Activated naive CD4-positive, alpha-beta T cell treated with anti-CD3 and anti-CD28 coated beads, Interleukin-2, amount 10 ng/mL, durations not matched to agents 7 days and 5 days (primary cell): ENCODE data around the gene FAM241B.

Experiments used
- CTCF ChIA-PET: fragments of 350-600 bp; sonication (Branson Sonifier 250); formaldehyde crosslinking; loops from one replicate; lab custom pipeline; 2021; ENCODE audit warnings: antibody characterized with exemption; lab: Charles Lee
- DNase-seq: peaks from one replicate; pipeline ENCODE4 v3.0.0-alpha.2; 2020
- H3K27ac Mint-ChIP-seq: one replicate; pipeline ENCODE4 v1.8.0; 2021; ENCODE audit warnings: mild to moderate bottlenecking, moderate library complexity, mixed read lengths
- H3K27me3 Mint-ChIP-seq: one replicate; pipeline ENCODE4 v1.8.0; 2021; ENCODE audit warnings: mild to moderate bottlenecking, mixed read lengths
- H3K36me3 Mint-ChIP-seq: one replicate; pipeline ENCODE4 v1.8.0; 2021; ENCODE audit warnings: mixed read lengths
- H3K4me1 Mint-ChIP-seq: one replicate; pipeline ENCODE4 v1.8.0; 2021; ENCODE audit warnings: mixed read lengths
- H3K4me3 Mint-ChIP-seq: one replicate; pipeline ENCODE4 v1.8.0; 2021; ENCODE audit warnings: mild to moderate bottlenecking, moderate library complexity, mixed read lengths
- H3K9me3 Mint-ChIP-seq: one replicate; pipeline ENCODE4 v1.8.0; 2021; ENCODE audit warnings: mixed read lengths

FAM241B gene

GRCh38 chr10:69676301-69676700 is 46.3 kb downstream of the FAM241B start:
- CTCF ChIA-PET, result no interaction called here

GRCh38 chr10:69677985-69678654 is 48.1 kb downstream of the FAM241B start:
- H3K4me3 Mint-ChIP-seq, result no peak overlapping the region
- CTCF ChIA-PET, result interaction anchor here (0.6 kb wide), 1 partner anchor 160 kb away, joined by 3 read pairs; no protein-coding TSS in a partner anchor
- H3K36me3 Mint-ChIP-seq, result no peaks in the 10 kb centered on the region
- DNase-seq, result no peak
- H3K27me3 Mint-ChIP-seq, result peaks cover 42% of the 10 kb centered on the region
- no peaks in the 10 kb centered on the region for H3K4me1 Mint-ChIP-seq
- H3K9me3 Mint-ChIP-seq, result no peaks in the 10 kb centered on the region
- no peak overlapping the region for H3K27ac Mint-ChIP-seq

More at GRCh38 chr10:69676301-69676700, 46.3 kb downstream of the FAM241B start:
- peaks cover 30% of the 10 kb centered on the region for H3K27me3 Mint-ChIP-seq
- no peaks in the 10 kb centered on the region for H3K4me1 Mint-ChIP-seq
- no peak overlapping the region for H3K27ac Mint-ChIP-seq
- no peak for DNase-seq
- no peak overlapping the region for H3K4me3 Mint-ChIP-seq
- no peaks in the 10 kb centered on the region for H3K9me3 Mint-ChIP-seq
- no peaks in the 10 kb centered on the region for H3K36me3 Mint-ChIP-seq

GRCh38 chr10:69679736-69680135 is 49.7 kb downstream of the FAM241B start:
- Mint-ChIP-seq H3K4me3 (no peak overlapping the region), H3K27me3 (peaks cover 42% of the 10 kb centered on the region), H3K36me3 (no peaks in the 10 kb centered on the region), H3K4me1 (no peaks in the 10 kb centered on the region), H3K9me3 (no peaks in the 10 kb centered on the region), H3K27ac (no peak overlapping the region)
- CTCF ChIA-PET, result no interaction called here
- no peak for DNase-seq

- peaks cover 42% of the 10 kb centered on the region for H3K27me3 Mint-ChIP-seq
- H3K4me3 Mint-ChIP-seq, result no peak overlapping the region
- no peak overlapping the region for H3K27ac Mint-ChIP-seq
- CTCF ChIA-PET, result no interaction called here
- H3K4me1 Mint-ChIP-seq, result no peaks in the 10 kb centered on the region
- no peaks in the 10 kb centered on the region for H3K9me3 Mint-ChIP-seq
- H3K36me3 Mint-ChIP-seq, result no peaks in the 10 kb centered on the region
- no peak for DNase-seq
Observed at GRCh38 chr10:69680610-69681009, 50.6 kb downstream of the FAM241B start.

- H3K27ac Mint-ChIP-seq, result no peak overlapping the region
- no peaks in the 10 kb centered on the region for H3K36me3 Mint-ChIP-seq
- DNase-seq, result no peak
- H3K9me3 Mint-ChIP-seq, result no peaks in the 10 kb centered on the region
- H3K4me3 Mint-ChIP-seq, result no peak overlapping the region
- H3K4me1 Mint-ChIP-seq, result no peaks in the 10 kb centered on the region
- CTCF ChIA-PET, result no interaction called here
- H3K27me3 Mint-ChIP-seq, result peaks cover 39% of the 10 kb centered on the region
Observed at GRCh38 chr10:69681436-69681835, 51.4 kb downstream of the FAM241B start.

GRCh38 chr10:69682955-69683474 is 53.0 kb downstream of the FAM241B start:
- Mint-ChIP-seq H3K4me1 (no peaks in the 10 kb centered on the region), H3K27ac (no peak overlapping the region), H3K9me3 (no peaks in the 10 kb centered on the region), H3K27me3 (peaks cover 47% of the 10 kb centered on the region), H3K36me3 (no peaks in the 10 kb centered on the region), H3K4me3 (no peak overlapping the region)
- DNase-seq, result no peak
- CTCF ChIA-PET, result no interaction called here
